Breast epithelium (tissue), 3 donors: ENCODE measurements around the gene IL9.

Experiments used
- POLR2A ChIP-seq: fragments of 450-650 bp; IDR thresholded peaks from one replicate; pipeline ENCODE4 v1.6.1; 2016; ENCODE audit warnings: antibody characterized with exemption, mild to moderate bottlenecking, moderate library complexity
- POLR2AphosphoS5 ChIP-seq, 3 donors: sonication (generic); formaldehyde crosslinking; IDR thresholded peaks; one replicate each; pipeline ENCODE4 v1.6.1; 2017; ENCODE audit warnings: antibody characterized with exemption in 3 of 3
- TF ChIP-seq, protein P1 (sequence below), 3 donors: fragments of 450-650 bp; IDR thresholded peaks; one replicate each; pipeline ENCODE4 v1.5.1; 2016 to 2017; ENCODE audit warnings: antibody characterized with exemption in 3 of 3, mild to moderate bottlenecking in 3 of 3, moderate library complexity in 3 of 3

DNA sequence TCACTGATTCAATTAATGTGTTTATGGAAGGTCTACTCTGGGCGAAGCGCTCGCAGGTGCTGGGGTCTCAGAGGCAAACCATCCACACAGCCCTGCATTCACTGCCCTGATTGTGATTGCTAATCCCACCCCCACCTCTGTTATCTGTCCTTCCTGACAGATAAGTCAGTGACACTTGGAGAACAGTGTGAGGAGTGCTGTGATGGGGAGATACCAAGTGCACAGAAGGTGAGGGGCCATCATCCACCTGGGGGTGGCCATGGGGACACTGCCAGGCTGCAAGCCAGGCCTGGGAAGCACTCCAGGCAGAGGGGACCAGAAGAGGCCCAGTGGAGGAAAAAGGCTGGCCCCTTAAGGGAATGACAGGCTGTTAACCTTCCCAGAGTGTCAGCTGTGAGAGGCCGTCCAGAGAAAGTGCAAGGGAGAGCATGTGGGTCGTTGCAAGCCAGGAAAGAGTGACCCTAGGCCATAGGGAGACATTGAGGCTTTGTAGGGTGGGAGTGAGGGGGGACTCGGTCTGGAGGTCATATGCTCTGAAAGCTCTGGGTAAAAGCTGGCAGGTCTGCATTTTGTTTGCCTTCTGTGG, 18.0 kb downstream of the IL9 start:
- TF ChIP-seq, protein P1, sequence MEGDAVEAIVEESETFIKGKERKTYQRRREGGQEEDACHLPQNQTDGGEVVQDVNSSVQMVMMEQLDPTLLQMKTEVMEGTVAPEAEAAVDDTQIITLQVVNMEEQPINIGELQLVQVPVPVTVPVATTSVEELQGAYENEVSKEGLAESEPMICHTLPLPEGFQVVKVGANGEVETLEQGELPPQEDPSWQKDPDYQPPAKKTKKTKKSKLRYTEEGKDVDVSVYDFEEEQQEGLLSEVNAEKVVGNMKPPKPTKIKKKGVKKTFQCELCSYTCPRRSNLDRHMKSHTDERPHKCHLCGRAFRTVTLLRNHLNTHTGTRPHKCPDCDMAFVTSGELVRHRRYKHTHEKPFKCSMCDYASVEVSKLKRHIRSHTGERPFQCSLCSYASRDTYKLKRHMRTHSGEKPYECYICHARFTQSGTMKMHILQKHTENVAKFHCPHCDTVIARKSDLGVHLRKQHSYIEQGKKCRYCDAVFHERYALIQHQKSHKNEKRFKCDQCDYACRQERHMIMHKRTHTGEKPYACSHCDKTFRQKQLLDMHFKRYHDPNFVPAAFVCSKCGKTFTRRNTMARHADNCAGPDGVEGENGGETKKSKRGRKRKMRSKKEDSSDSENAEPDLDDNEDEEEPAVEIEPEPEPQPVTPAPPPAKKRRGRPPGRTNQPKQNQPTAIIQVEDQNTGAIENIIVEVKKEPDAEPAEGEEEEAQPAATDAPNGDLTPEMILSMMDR (IDR thresholded peaks at IDR 0.05): no peak
- no peak for TF ChIP-seq POLR2A
- no peak for TF ChIP-seq POLR2AphosphoS5 (IDR thresholded peaks at IDR 0.05)
